Measurements from ENCODE around the gene TMPRSS2. TPM values are rescaled to one million over a fixed set of nuclear protein-coding genes. Genes with fewer than 3 reads are reported as not detected.

Gene TMPRSS2
- total and polyA plus RNA-seq, 3 donors from 2014 or later, result 2.3 to 5.6 (median 3.9) TPM

GRCh38 chr21:41506611-41507520 is 1.1 kb downstream of the TMPRSS2 start:
- no peaks in the 10 kb centered on the region for H3K4me1 ChIP-seq
- no peak overlapping the region for H3K27ac ChIP-seq
- H3K4me3 ChIP-seq, result peak overlapping the region; percentile 4 to 58
- no peak for DNase-seq
- 4 to 6% methylated on average over 20 to 62 of the region's 64 CpGs for WGBS, 2 donors
- intact Hi-C loops (cut with DNase I; ENCODE audit: low total_unique reads), result no loop called here
- TF ChIP-seq CTCF (IDR thresholded peaks at IDR 0.05) (no peak), POLR2A (IDR thresholded peaks at IDR 0.05) (no peak)
- H3K36me3 ChIP-seq (ENCODE audit: low read depth, missing control alignments), result no peaks in the 10 kb centered on the region
- no peaks in the 10 kb centered on the region for H3K9me3 ChIP-seq
- no peaks in the 10 kb centered on the region for H3K27me3 ChIP-seq

- no peak for DNase-seq
- Histone ChIP-seq H3K27me3 (no peaks in the 10 kb centered on the region), H3K9me3 (no peaks in the 10 kb centered on the region), H3K36me3 (ENCODE audit: low read depth, missing control alignments) (no peaks in the 10 kb centered on the region), H3K27ac (no peak overlapping the region), H3K4me1 (no peaks in the 10 kb centered on the region), H3K4me3 (peak overlapping the region in 1 of 2 donors; percentile 58)
- no peak for TF ChIP-seq POLR2A (IDR thresholded peaks at IDR 0.05)
- TF ChIP-seq CTCF (IDR thresholded peaks at IDR 0.05), result no peak
- 53 to 55% methylated on average over 7 of the region's 7 CpGs for WGBS, 2 donors
- intact Hi-C loops (cut with DNase I; ENCODE audit: low total_unique reads), result no loop called here
These were observed 1.9 kb downstream of the TMPRSS2 start for GRCh38 chr21:41506005-41506594.

GRCh38 chr21:41504030-41504429 is 3.9 kb downstream of the TMPRSS2 start:
- H3K27me3 ChIP-seq, result no peaks in the 10 kb centered on the region
- DNase-seq, result no peak

GRCh38 chr21:41503331-41503730 is 4.6 kb downstream of the TMPRSS2 start:
- TF ChIP-seq CTCF (IDR thresholded peaks at IDR 0.05), result no peak
- TF ChIP-seq POLR2A (IDR thresholded peaks at IDR 0.05), result no peak
- Histone ChIP-seq H3K4me1 (no peaks in the 10 kb centered on the region), H3K27ac (no peak overlapping the region), H3K27me3 (no peaks in the 10 kb centered on the region), H3K4me3 (no peak overlapping the region), H3K36me3 (ENCODE audit: low read depth, missing control alignments) (no peaks in the 10 kb centered on the region), H3K9me3 (no peaks in the 10 kb centered on the region)
- WGBS, 2 donors, result 79 to 91% methylated on average over 4 of the region's 4 CpGs
- DNase-seq, result no peak
- intact Hi-C loops (cut with DNase I; ENCODE audit: low total_unique reads), result no loop called here

More at GRCh38 chr21:41504030-41504429, 3.9 kb downstream of the TMPRSS2 start:
- intact Hi-C loops (cut with DNase I; ENCODE audit: low total_unique reads), result no loop called here
- TF ChIP-seq POLR2A (IDR thresholded peaks at IDR 0.05) (no peak), CTCF (IDR thresholded peaks at IDR 0.05) (no peak)
- Histone ChIP-seq H3K9me3 (no peaks in the 10 kb centered on the region), H3K36me3 (ENCODE audit: low read depth, missing control alignments) (no peaks in the 10 kb centered on the region), H3K27ac (no peak overlapping the region), H3K4me3 (no peak overlapping the region), H3K4me1 (no peaks in the 10 kb centered on the region)
- 72 to 75% methylated on average over 5 of the region's 5 CpGs for WGBS, 2 donors
